H1 (cell line): ENCODE measurements around the gene GREB1. TPM values are rescaled to one million over a fixed set of nuclear protein-coding genes. Genes with fewer than 3 reads are reported as not detected.

Experiments
- CTCF ChIA-PET: fragments of 300-600 bp; sonication (Branson Sonifier 250); formaldehyde crosslinking; loops from one replicate; lab custom pipeline; 2021; ENCODE audit not compliant: partially characterized antibody; lab: Charles Lee
- POLR2A ChIA-PET: fragments of 300-600 bp; sonication (Branson Sonifier 250); formaldehyde crosslinking; loops from one replicate; lab custom pipeline; 2021; ENCODE audit warnings: inconsistent platforms; ENCODE audit not compliant: partially characterized antibody; lab: Charles Lee
- DNase-seq, 2 experiments: peaks; one replicate each; pipeline versions ENCODE4 v3.0.0 to v3.0.0-alpha.2; 2010 to 2022; ENCODE audit warnings: low spot score in 2 of 2, low read depth in 1 of 2, mixed read lengths in 1 of 2
- FAIRE-seq: peaks from 2 replicates; lab custom pipeline; 2011; peaks lifted over from hg19 to GRCh38; lab: Jason Lieb, UNC
- H2AFZ ChIP-seq: 2 replicates; pipeline ENCODE4 v1.8.1; 2012; ENCODE audit warnings: low read length, inconsistent platforms
- H2AK5ac ChIP-seq: 2 replicates; pipeline ENCODE4 v1.6.1; 2013; ENCODE audit warnings: low read depth, low read length
- H2BK120ac ChIP-seq: replicated peaks from 2 replicates; pipeline ENCODE3; 2013; ENCODE audit warnings: low read depth, low read length, inconsistent platforms
- H2BK12ac ChIP-seq: 2 replicates; pipeline ENCODE4 v1.6.1; 2013; ENCODE audit warnings: low read depth, low read length
- H2BK15ac ChIP-seq: 2 replicates; pipeline ENCODE4 v1.6.1; 2013; ENCODE audit warnings: low read length
- H2BK20ac ChIP-seq: 2 replicates; pipeline ENCODE4 v1.6.1; 2013; ENCODE audit warnings: low read length
- H2BK5ac ChIP-seq: 2 replicates; pipeline ENCODE4 v1.6.1; 2013; ENCODE audit warnings: low read depth, low read length
- H3K14ac ChIP-seq: 2 replicates; pipeline ENCODE4 v1.6.1; 2013; ENCODE audit warnings: inconsistent platforms; ENCODE audit not compliant: insufficient read length
- H3K18ac ChIP-seq: 2 replicates; pipeline ENCODE4 v1.6.1; 2013; ENCODE audit warnings: low read length; ENCODE audit errors: extremely low read depth
- H3K23ac ChIP-seq: 2 replicates; pipeline ENCODE4 v1.6.1; 2013; ENCODE audit warnings: inconsistent platforms; ENCODE audit not compliant: insufficient read length
- H3K23me2 ChIP-seq: 2 replicates; pipeline ENCODE4 v1.6.1; 2013; ENCODE audit warnings: low read depth, low read length
- H3K27ac ChIP-seq: 2 replicates; pipeline ENCODE4 v1.6.1; 2011; ENCODE audit warnings: low read depth, low read length, inconsistent platforms
- H3K27me3 ChIP-seq, 4 experiments: replicated peaks in 1 of 4; 1 replicate in 1 of 4; 2 replicates in 3 of 4; pipeline versions ENCODE4 v1.6.1 to v1.8.1; 2011 to 2013; ENCODE audit warnings: low read length in 3 of 4, mild to moderate bottlenecking in 3 of 4, inconsistent platforms in 2 of 4, mixed read lengths in 2 of 4, moderate library complexity in 1 of 4; ENCODE audit not compliant: control insufficient read depth in 3 of 4, insufficient read depth in 3 of 4; ENCODE audit errors: extremely low read depth in 1 of 4
- H3K36me3 ChIP-seq, 4 experiments: 2 replicates each; pipeline versions ENCODE4 v1.6.1 to v1.8.1; 2011 to 2013; ENCODE audit warnings: mild to moderate bottlenecking in 4 of 4, low read length in 3 of 4, moderate library complexity in 2 of 4, control low read depth in 1 of 4, inconsistent platforms in 1 of 4; ENCODE audit not compliant: insufficient read depth in 4 of 4, control insufficient read depth in 2 of 4
- H3K4ac ChIP-seq: replicated peaks from 2 replicates; pipeline ENCODE3; 2013; ENCODE audit warnings: low read length, low read depth, mixed read lengths, inconsistent platforms; ENCODE audit not compliant: insufficient read length
- H3K4me1 ChIP-seq, 4 experiments: replicated peaks in 1 of 4; 1 replicate in 1 of 4; 2 replicates in 3 of 4; pipeline versions ENCODE4 v1.6.1 to v1.8.1; 2011 to 2013; ENCODE audit warnings: low read length in 3 of 4, inconsistent platforms in 2 of 4, mixed read lengths in 1 of 4; ENCODE audit not compliant: insufficient read depth in 4 of 4, control insufficient read depth in 3 of 4
- H3K4me2 ChIP-seq, 2 experiments: 2 replicates each; pipeline versions ENCODE4 v1.6.1 to v1.8.1; 2011 to 2013; ENCODE audit warnings: low read depth in 2 of 2, low read length in 2 of 2, control low read depth in 1 of 2, inconsistent platforms in 1 of 2, mild to moderate bottlenecking in 1 of 2; ENCODE audit not compliant: insufficient read depth in 1 of 2
- H3K4me3 ChIP-seq, 4 experiments: fragments of 200-600, 300-600 bp in 1 of 4; sonication (generic), shearing (Covaris generic), sonication (Bioruptor Twin) in 1 of 4; 2 replicates each; pipeline versions ENCODE4 v1.5.1 to v1.8.1; 2011 to 2016; ENCODE audit warnings: low read length in 4 of 4, low read depth in 3 of 4, control low read depth in 2 of 4, inconsistent platforms in 2 of 4, mild to moderate bottlenecking in 2 of 4, mixed read lengths in 1 of 4, moderate library complexity in 1 of 4; ENCODE audit not compliant: insufficient read depth in 2 of 4; ENCODE audit errors: extremely low read depth in 1 of 4
- H3K56ac ChIP-seq: replicated peaks from 2 replicates; pipeline ENCODE3; 2013; ENCODE audit warnings: low read depth, mild to moderate bottlenecking, mixed read lengths, low read length, inconsistent platforms; ENCODE audit not compliant: insufficient read length
- H3K79me1 ChIP-seq: 2 replicates; pipeline ENCODE4 v1.6.1; 2013; ENCODE audit warnings: low read depth, low read length, control low read depth
- H3K79me2 ChIP-seq, 2 experiments: 2 replicates each; pipeline versions ENCODE4 v1.6.1 to v1.8.1; 2012 to 2013; ENCODE audit warnings: low read length in 2 of 2, mild to moderate bottlenecking in 2 of 2, inconsistent platforms in 1 of 2; ENCODE audit not compliant: insufficient read depth in 2 of 2, control insufficient read depth in 1 of 2
- H3K9ac ChIP-seq, 4 experiments: replicated peaks in 1 of 4; 1 replicate in 1 of 4; 2 replicates in 3 of 4; pipeline versions ENCODE4 v1.6.1 to v1.8.1; 2011 to 2013; ENCODE audit warnings: low read depth in 3 of 4, low read length in 3 of 4, control low read depth in 2 of 4, mild to moderate bottlenecking in 2 of 4, moderate library complexity in 2 of 4, inconsistent platforms in 1 of 4; ENCODE audit errors: extremely low read depth in 1 of 4
- H3K9me3 ChIP-seq, 2 experiments: 2 replicates each; pipeline versions ENCODE4 v1.6.1 to v1.8.1; 2012 to 2013; ENCODE audit warnings: mild to moderate bottlenecking in 2 of 2, moderate library complexity in 2 of 2, control low read depth in 1 of 2, inconsistent platforms in 1 of 2, low read depth in 1 of 2, low read length in 1 of 2, mixed read lengths in 1 of 2; ENCODE audit not compliant: insufficient read depth in 2 of 2
- H4K20me1 ChIP-seq, 2 experiments: replicated peaks in 1 of 2; 2 replicates each; pipeline versions ENCODE3 to v1.8.1; 2011 to 2013; ENCODE audit warnings: inconsistent platforms in 2 of 2, low read length in 2 of 2, mild to moderate bottlenecking in 1 of 2; ENCODE audit not compliant: insufficient read depth in 2 of 2, control insufficient read depth in 1 of 2
- H4K5ac ChIP-seq: 2 replicates; pipeline ENCODE4 v1.6.1; 2013; ENCODE audit warnings: low read length, low read depth, mixed read lengths, inconsistent platforms; ENCODE audit not compliant: insufficient read length
- H4K8ac ChIP-seq: 2 replicates; pipeline ENCODE4 v1.8.0; 2013; ENCODE audit warnings: mild to moderate bottlenecking, moderate library complexity, low read length, inconsistent platforms; ENCODE audit not compliant: insufficient read depth; ENCODE audit errors: extremely low read depth
- H4K91ac ChIP-seq: replicated peaks from 2 replicates; pipeline ENCODE3; 2013; ENCODE audit warnings: low read length, mixed read lengths, inconsistent platforms; ENCODE audit not compliant: insufficient read length
- BACH1 ChIP-seq: IDR thresholded peaks from 2 replicates; pipeline ENCODE4 v1.6.1; 2012; ENCODE audit warnings: low read length, improper control_type of control experiment
- EP300 ChIP-seq, 2 experiments: IDR thresholded peaks; 1 replicate in 1 of 2; 2 replicates in 1 of 2; pipeline ENCODE4 v1.6.1; 2011 to 2012; ENCODE audit warnings: low read depth in 2 of 2, low read length in 2 of 2, mild to moderate bottlenecking in 2 of 2, borderline replicate concordance in 1 of 2, inconsistent platforms in 1 of 2, moderate library complexity in 1 of 2
- MAFK ChIP-seq: IDR thresholded peaks from 2 replicates; pipeline ENCODE4 v1.6.1; 2012; ENCODE audit warnings: low read depth, mild to moderate bottlenecking, improper control_type of control experiment, low read length
- NANOG ChIP-seq: IDR thresholded peaks from 2 replicates; pipeline ENCODE4 v1.6.1; 2011; ENCODE audit warnings: low read length, low read depth, mild to moderate bottlenecking, inconsistent platforms; ENCODE audit not compliant: insufficient read depth, poor library complexity, severe bottlenecking
- POLR2A ChIP-seq, 2 experiments: IDR thresholded peaks; 1 replicate in 1 of 2; 2 replicates in 1 of 2; pipeline ENCODE4 v1.6.1; 2011; ENCODE audit warnings: low read depth in 2 of 2, low read length in 2 of 2, mild to moderate bottlenecking in 2 of 2; ENCODE audit errors: control extremely low read depth in 1 of 2
- RFX5 ChIP-seq: IDR thresholded peaks from 2 replicates; pipeline ENCODE4 v1.6.1; 2011; ENCODE audit warnings: low read depth, low read length, improper control_type of control experiment, borderline replicate concordance
- SAP30 ChIP-seq: fragments of 300-600 bp; sonication (generic); IDR thresholded peaks from 2 replicates; pipeline ENCODE4 v1.7.1; 2012; ENCODE audit warnings: low read length, moderate library complexity, mild to moderate bottlenecking, inconsistent platforms; ENCODE audit not compliant: insufficient read depth, insufficient replicate concordance
- SIN3A ChIP-seq, 2 experiments: IDR thresholded peaks in 1 of 2; conservative IDR thresholded peaks in 1 of 2; 2 replicates each; pipeline ENCODE4 v1.6.1; 2011 to 2012; ENCODE audit warnings: low read length in 2 of 2, improper control_type of control experiment in 1 of 2, low read depth in 1 of 2, mild to moderate bottlenecking in 1 of 2
- SIX5 ChIP-seq: IDR thresholded peaks from 2 replicates; pipeline ENCODE4 v1.6.1; 2011; ENCODE audit warnings: mild to moderate bottlenecking, low read depth, low read length
- WGBS, 2 experiments: shearing (Covaris generic) in 1 of 2; methylation state at CpG; one replicate each; pipeline versions ENCODE4 v1.1.6 to v1.1.7; 2013 to 2015; ENCODE audit warnings: low lambda C conversion rate in 2 of 2, mixed read lengths in 2 of 2, inconsistent platforms in 1 of 2, low coverage in 1 of 2, missing lambda C conversion rate in 1 of 2; ENCODE audit not compliant: insufficient replicate concordance in 2 of 2, insufficient coverage in 1 of 2, insufficient read length in 1 of 2; ENCODE audit errors: extremely low coverage in 1 of 2, missing lambda C conversion rate in 1 of 2; 5-methylcytosine and 5-hydroxymethylcytosine counted together
- polyA plus RNA-seq, 7 experiments: library from polyadenylated mRNA; depleted of rRNA in 3 of 7; stranded (reverse) in 5 of 7; unstranded in 2 of 7; fragments of >200 nt in 5 of 7; fragments of 200-250 nt in 2 of 7; gene quantifications; 1 replicate in 5 of 7; 2 replicates in 1 of 7; 4 replicates in 1 of 7; pipeline versions ENCODE4 v1.2.1 to v1.2.3, GENCODE V29; 2011 to 2013; ENCODE audit warnings: missing spikeins in 2 of 7, mixed read lengths in 2 of 7
- total RNA-seq: library from RNA; stranded (reverse); fragmentation: NEBNext Ultra II Directional; extraction: Animal tissue kit (Norgen Biotek cat#: 25700); gene quantifications from 2 replicates; pipeline ENCODE4 v1.2.1, GENCODE V29; 2021
- TF ChIP-seq, protein P1 (sequence below), 3 experiments: IDR thresholded peaks; 1 replicate in 2 of 3; 2 replicates in 1 of 3; pipeline versions ENCODE4 v1.5.1 to v1.6.1; 2011; ENCODE audit warnings: low read length in 3 of 3, mild to moderate bottlenecking in 3 of 3, inconsistent platforms in 2 of 3, low read depth in 1 of 3, moderate library complexity in 1 of 3; ENCODE audit not compliant: insufficient read depth in 1 of 3; ENCODE audit errors: control extremely low read depth in 1 of 3

Gene GREB1
- total and polyA plus RNA-seq, 2 of the 8 experiments (the other 6 are each of a cell fraction or from before 2014, with no cell fraction given) = 7.9 to 43.4 TPM

GRCh38 chr2:11506611-11506969 is 27.3 kb upstream of the GREB1 start:
- no peak overlapping the region for H4K91ac ChIP-seq
- H3K4me1 ChIP-seq = no peaks in the 10 kb centered on the region
- no peaks in the 10 kb centered on the region for H3K36me3 ChIP-seq
- CTCF ChIA-PET = interaction anchor here (0.7 to 2.9 kb wide), 4 partner anchors 28 to 86 kb away, joined by 3 to 13 read pairs (median 8); no protein-coding TSS in a partner anchor
- H2AK5ac ChIP-seq = no peak overlapping the region
- H4K8ac ChIP-seq = no peak overlapping the region
- H3K4ac ChIP-seq = no peak overlapping the region
- H3K79me1 ChIP-seq = peaks cover 4% of the 10 kb centered on the region
- no peaks in the 10 kb centered on the region for H3K27me3 ChIP-seq
- no peak overlapping the region for H2BK12ac ChIP-seq
- peaks cover 0 to 18% of the 10 kb centered on the region in 2 experiments; a peak in 2 of 4 replicates for H3K79me2 ChIP-seq
- no peak overlapping the region for H3K18ac ChIP-seq
- 55% methylated on average over 3 of the region's 3 CpGs; no CpG with 5 or more reads in 1 of the 2 experiments for WGBS, 2 experiments
- H2BK5ac ChIP-seq = no peak overlapping the region
- no peak overlapping the region for H2AFZ ChIP-seq
- no peaks in the 10 kb centered on the region for H3K23me2 ChIP-seq
- H3K56ac ChIP-seq = no peak overlapping the region
- POLR2A ChIA-PET = interaction anchor here (0.7 kb wide), 1 partner anchor 24 kb away, joined by 3 read pairs; no protein-coding TSS in a partner anchor
- DNase-seq = no peak
- no peak overlapping the region for H3K4me2 ChIP-seq
- H3K9ac ChIP-seq = no peak overlapping the region
- no peak overlapping the region for H2BK20ac ChIP-seq
- no peak overlapping the region for H4K5ac ChIP-seq
- no peak overlapping the region for H3K14ac ChIP-seq
- no peak overlapping the region for H3K27ac ChIP-seq
- H4K20me1 ChIP-seq = peaks cover 0 to 1% of the 10 kb centered on the region in 2 experiments
- TF ChIP-seq NANOG (no peak), SAP30 (no peak), SIN3A (conservative IDR thresholded peaks at IDR 0.05 in 1 of 2, IDR thresholded peaks at IDR 0.05 in 1 of 2; ENCODE audit: low read depth in 1 of 2, low read length in 2 of 2) (no peak), POLR2A (IDR thresholded peaks at IDR 0.05; ENCODE audit: control extremely low read depth in 1 of 2, low read depth in 2 of 2, low read length in 2 of 2) (no peak), MAFK (no peak), BACH1 (no peak), SIX5 (no peak), RFX5 (no peak), EP300 (IDR thresholded peaks at IDR 0.05; ENCODE audit: borderline replicate concordance in 1 of 2, low read depth in 2 of 2, low read length in 2 of 2) (no peak)
- TF ChIP-seq, protein P1, sequence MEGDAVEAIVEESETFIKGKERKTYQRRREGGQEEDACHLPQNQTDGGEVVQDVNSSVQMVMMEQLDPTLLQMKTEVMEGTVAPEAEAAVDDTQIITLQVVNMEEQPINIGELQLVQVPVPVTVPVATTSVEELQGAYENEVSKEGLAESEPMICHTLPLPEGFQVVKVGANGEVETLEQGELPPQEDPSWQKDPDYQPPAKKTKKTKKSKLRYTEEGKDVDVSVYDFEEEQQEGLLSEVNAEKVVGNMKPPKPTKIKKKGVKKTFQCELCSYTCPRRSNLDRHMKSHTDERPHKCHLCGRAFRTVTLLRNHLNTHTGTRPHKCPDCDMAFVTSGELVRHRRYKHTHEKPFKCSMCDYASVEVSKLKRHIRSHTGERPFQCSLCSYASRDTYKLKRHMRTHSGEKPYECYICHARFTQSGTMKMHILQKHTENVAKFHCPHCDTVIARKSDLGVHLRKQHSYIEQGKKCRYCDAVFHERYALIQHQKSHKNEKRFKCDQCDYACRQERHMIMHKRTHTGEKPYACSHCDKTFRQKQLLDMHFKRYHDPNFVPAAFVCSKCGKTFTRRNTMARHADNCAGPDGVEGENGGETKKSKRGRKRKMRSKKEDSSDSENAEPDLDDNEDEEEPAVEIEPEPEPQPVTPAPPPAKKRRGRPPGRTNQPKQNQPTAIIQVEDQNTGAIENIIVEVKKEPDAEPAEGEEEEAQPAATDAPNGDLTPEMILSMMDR (IDR thresholded peaks at IDR 0.05; ENCODE audit: control extremely low read depth in 1 of 3, insufficient read depth in 1 of 3, low read depth in 1 of 3, low read length in 3 of 3) = no peak
- TF ChIP-seq, all 59 proteins: peak for 0
- H2BK15ac ChIP-seq = no peak overlapping the region
- no peak overlapping the region for H2BK120ac ChIP-seq
- FAIRE-seq = no peak
- H3K23ac ChIP-seq = no peak overlapping the region
- H3K9me3 ChIP-seq = 0 out of 4 replicates have a peak, but pooled peaks cover 0 to 8% of the 10 kb centered on the region in 2 experiments
- H3K4me3 ChIP-seq = no peak overlapping the region
